HUES48 (cell line): Measurements from ENCODE around the gene CASK.

Source experiments
- H3K27ac ChIP-seq: one replicate; pipeline ENCODE4 v1.7.0; 2013; ENCODE audit warnings: low read depth, low read length, inconsistent platforms
- H3K27me3 ChIP-seq: 2 replicates; pipeline ENCODE4 v1.6.1; 2013; ENCODE audit warnings: mild to moderate bottlenecking, low read length; ENCODE audit not compliant: control insufficient read depth, insufficient read depth
- H3K36me3 ChIP-seq: 2 replicates; pipeline ENCODE4 v1.6.1; 2013; ENCODE audit warnings: low read length; ENCODE audit not compliant: control insufficient read depth, insufficient read depth
- H3K4me1 ChIP-seq: 2 replicates; pipeline ENCODE4 v1.6.1; 2013; ENCODE audit warnings: mild to moderate bottlenecking, low read length; ENCODE audit not compliant: control insufficient read depth, insufficient read depth
- H3K4me3 ChIP-seq: 2 replicates; pipeline ENCODE4 v1.5.1; 2013; ENCODE audit warnings: mild to moderate bottlenecking, low read depth, low read length
- H3K9ac ChIP-seq: 2 replicates; pipeline ENCODE4 v1.6.1; 2013; ENCODE audit warnings: mild to moderate bottlenecking, low read depth, low read length, moderate library complexity
- H3K9me3 ChIP-seq: 2 replicates; pipeline ENCODE4 v1.6.1; 2013; ENCODE audit warnings: low read length; ENCODE audit not compliant: control insufficient read depth, insufficient read depth

Gene CASK

DNA sequence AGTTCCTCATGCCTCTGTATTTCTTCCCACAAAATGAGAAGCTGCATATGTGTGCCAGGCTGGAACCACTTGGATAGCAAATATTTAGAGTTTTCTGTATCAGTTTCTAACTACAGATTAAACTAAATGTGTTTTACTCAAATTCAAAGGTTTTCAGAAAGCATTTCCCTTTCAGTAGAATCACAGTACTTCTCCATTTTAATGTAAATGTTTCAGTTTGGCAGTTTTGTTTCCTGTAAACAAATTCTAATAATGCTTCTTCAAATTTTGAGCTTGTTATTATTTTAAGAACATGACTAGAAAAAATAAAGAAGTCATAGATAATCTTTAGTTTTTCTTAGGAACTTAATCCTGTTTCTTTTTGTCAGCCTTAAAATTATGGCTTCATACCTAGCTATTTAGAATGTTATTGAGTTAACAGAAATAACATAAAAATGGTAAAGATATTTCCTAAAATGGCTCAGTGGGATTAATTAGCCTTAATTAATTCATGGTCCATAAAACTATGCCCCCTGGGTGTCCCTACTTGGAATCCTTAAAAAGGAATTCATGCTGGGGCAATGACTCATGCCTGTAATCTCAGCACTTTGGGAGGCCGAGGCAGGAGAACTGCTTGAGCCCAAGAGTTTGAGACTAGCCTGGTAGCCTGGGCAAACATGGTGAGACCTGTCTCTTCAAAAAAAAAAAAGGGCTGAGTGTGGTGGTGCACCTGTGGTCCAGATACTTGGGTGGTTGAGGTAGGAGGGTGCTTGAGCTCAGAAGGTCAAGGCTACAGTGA lies 318.4 kb downstream of the CASK start:
- Histone ChIP-seq H3K4me3 (peak overlapping the region; percentile 27; the same call in 1 of the 2 replicates), H3K27me3 (no peaks in the 10 kb centered on the region), H3K27ac (peak overlapping the region; percentile 78), H3K36me3 (peaks cover 4% of the 10 kb centered on the region; the same call in 1 of the 2 replicates), H3K4me1 (peaks cover 47% of the 10 kb centered on the region), H3K9ac (peak overlapping the region; percentile 19; the same call in 1 of the 2 replicates), H3K9me3 (no peaks in the 10 kb centered on the region)

DNA sequence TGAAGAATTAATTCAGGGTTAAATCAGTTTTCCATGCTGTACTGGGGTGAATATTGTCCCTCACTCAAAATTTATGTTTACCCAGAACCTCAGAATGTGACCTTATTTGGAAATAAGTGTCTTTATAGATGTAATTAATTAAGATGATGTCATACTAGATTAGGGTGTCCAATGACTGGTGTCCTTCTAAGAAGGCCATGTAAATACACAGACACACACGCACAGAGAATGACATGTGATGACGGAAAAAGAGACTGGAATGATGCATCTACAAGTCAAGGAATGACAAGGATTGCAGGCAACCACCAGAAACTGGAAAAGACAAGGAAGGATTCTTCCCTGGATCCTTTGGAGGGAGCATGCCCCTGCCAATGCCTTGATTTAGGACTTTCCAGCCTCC lies 319.2 kb downstream of the CASK start:
- peaks cover 47% of the 10 kb centered on the region for H3K4me1 ChIP-seq
- H3K9ac ChIP-seq, result 0 out of 2 replicates have a peak overlapping the region, but pooled peaks have one; percentile 19
- H3K27ac ChIP-seq, result peak overlapping the region; percentile 78
- H3K36me3 ChIP-seq, result no peaks in the 10 kb centered on the region
- no peak overlapping the region for H3K4me3 ChIP-seq
- H3K9me3 ChIP-seq, result no peaks in the 10 kb centered on the region
- H3K27me3 ChIP-seq, result no peaks in the 10 kb centered on the region

DNA sequence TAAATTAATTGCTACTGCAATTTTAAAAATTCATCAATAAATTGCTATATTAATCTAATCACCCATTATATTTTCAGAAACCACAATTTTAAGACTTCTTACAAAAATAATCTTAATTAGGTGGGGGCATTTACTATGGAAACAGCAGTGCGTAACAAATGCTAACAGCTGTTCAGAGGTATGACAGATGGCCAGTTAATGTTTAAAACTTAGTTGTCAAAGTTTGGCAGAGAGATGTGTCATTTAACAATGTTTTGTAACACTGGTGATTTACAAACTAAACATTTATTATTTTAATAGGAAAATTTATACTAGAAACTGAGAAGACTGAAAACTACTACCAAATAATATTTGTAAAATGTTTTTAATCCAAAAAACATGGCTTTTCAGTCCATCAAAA lies 319.8 kb downstream of the CASK start:
- Histone ChIP-seq H3K9me3 (no peaks in the 10 kb centered on the region), H3K4me3 (no peak overlapping the region), H3K27ac (peak overlapping the region; percentile 59), H3K9ac (no peak overlapping the region), H3K27me3 (no peaks in the 10 kb centered on the region), H3K36me3 (no peaks in the 10 kb centered on the region), H3K4me1 (peaks cover 47% of the 10 kb centered on the region)

DNA sequence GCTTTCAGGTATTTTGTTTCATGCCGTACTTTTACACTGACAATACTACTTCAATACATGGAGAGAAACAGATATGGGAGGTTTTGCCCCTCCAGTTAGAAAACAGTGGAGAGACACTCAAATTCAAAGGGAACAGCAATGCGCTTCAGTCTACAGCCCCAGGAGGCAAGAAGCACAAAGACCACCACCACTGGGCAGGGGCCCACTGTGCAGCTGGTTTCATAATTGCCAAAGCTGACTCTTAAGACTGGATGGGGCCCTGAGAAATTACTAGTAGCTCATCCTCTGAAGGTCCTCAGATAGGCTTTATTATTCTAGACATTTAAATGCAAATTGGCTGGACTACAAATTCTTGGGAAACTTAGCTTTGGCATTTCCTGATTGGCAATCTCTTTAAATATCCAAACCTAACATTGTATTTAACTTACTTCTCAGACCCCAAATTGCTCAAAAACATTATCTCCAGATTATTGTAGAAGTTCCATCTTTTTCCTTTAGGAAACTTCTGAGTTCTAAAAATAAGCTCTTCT lies 320.5 kb downstream of the CASK start:
- peak overlapping the region; percentile 59 for H3K27ac ChIP-seq
- H3K27me3 ChIP-seq, result no peaks in the 10 kb centered on the region
- peak overlapping the region; percentile 28 for H3K4me3 ChIP-seq
- H3K36me3 ChIP-seq, result no peaks in the 10 kb centered on the region
- peaks cover 47% of the 10 kb centered on the region for H3K4me1 ChIP-seq
- H3K9ac ChIP-seq, result no peak overlapping the region
- H3K9me3 ChIP-seq, result no peaks in the 10 kb centered on the region

DNA sequence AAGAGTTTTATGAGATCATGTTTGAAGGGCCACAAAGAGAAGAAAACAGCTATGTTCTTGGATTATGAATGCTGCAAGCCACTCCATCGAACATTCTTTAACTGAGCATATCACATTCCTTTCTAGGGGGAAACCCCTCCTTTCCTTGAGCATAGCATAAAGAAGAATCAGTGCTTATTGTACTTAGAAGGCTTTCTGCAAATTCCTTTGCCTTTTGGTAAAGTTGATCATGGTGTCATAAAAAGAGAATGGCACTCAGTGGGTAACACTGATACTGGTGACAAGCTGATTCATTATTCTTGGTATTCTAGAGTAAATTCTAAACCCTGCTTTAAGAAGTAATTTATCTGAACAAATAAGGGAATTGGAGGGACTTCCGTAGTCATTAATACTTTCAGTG lies 323.1 kb downstream of the CASK start:
- Histone ChIP-seq H3K27me3 (no peaks in the 10 kb centered on the region), H3K9ac (no peak overlapping the region), H3K9me3 (no peaks in the 10 kb centered on the region), H3K4me1 (peaks cover 36% of the 10 kb centered on the region), H3K36me3 (no peaks in the 10 kb centered on the region), H3K4me3 (no peak overlapping the region), H3K27ac (no peak overlapping the region)

DNA sequence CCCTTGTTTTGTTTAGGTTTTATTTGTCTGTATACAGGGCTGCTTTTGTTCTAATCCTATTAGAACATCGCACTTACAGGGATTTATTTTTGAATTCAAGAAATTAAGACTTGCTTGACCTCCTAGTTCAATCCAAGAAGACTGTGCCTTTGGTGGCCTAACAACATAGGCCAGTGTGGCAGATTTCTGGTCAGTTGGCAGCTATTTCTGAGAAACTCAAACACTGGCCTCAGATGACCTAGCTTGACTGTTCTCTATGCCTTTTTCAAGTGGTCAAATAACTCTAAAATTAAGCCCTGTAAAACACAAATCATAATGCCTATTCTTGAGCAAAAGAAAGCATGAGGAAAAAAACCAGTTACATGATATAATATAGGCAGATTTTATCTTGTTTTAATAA lies 323.8 kb downstream of the CASK start:
- Histone ChIP-seq H3K27ac (no peak overlapping the region), H3K4me3 (no peak overlapping the region), H3K4me1 (peaks cover 28% of the 10 kb centered on the region), H3K36me3 (no peaks in the 10 kb centered on the region), H3K9me3 (no peaks in the 10 kb centered on the region), H3K27me3 (no peaks in the 10 kb centered on the region), H3K9ac (no peak overlapping the region)

DNA sequence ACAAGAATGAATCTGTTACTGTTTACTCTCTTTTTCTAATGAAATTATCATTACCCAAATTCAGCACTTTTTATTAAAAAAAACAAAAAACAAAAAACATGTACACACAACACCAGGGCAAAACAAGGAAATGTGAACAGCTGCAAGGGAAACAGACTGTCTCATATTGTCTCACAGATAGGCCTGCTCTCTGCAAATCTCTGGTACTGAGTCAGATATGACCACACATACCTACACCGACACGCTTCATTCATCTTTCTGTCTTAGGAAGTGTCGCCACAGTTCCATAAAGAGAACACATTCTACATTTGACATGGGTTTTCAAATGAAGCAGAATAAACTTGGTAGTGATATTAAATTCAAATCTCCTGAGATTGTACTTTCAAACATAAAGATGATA lies 326.8 kb downstream of the CASK start:
- Histone ChIP-seq H3K4me1 (peaks cover 5% of the 10 kb centered on the region; the same call in 1 of the 2 replicates), H3K9me3 (no peaks in the 10 kb centered on the region), H3K9ac (no peak overlapping the region), H3K36me3 (no peaks in the 10 kb centered on the region), H3K4me3 (no peak overlapping the region), H3K27me3 (no peaks in the 10 kb centered on the region), H3K27ac (no peak overlapping the region)

DNA sequence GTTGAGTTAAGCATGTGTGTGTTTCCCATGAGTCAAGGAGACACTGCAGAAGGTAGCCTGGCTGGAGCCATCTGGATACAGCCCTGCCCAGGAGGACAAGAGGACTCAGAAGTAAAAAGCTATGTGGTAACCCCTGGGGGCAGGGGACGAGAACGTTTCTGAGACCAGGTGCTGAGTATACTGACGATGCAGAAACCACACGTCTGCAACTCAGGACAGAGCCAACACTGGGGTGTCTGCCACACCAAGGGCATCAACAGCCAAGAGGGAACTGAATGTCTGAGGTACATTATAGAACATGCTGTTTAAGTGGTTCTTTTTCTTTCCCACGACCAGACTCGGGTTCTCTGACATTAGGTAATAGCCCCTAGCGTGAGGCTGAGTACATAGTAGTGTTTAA lies 328.7 kb downstream of the CASK start:
- Histone ChIP-seq H3K4me3 (no peak overlapping the region), H3K27ac (no peak overlapping the region), H3K4me1 (no peaks in the 10 kb centered on the region; the same call in 1 of the 2 replicates), H3K27me3 (no peaks in the 10 kb centered on the region), H3K9ac (no peak overlapping the region), H3K9me3 (no peaks in the 10 kb centered on the region), H3K36me3 (no peaks in the 10 kb centered on the region)

DNA sequence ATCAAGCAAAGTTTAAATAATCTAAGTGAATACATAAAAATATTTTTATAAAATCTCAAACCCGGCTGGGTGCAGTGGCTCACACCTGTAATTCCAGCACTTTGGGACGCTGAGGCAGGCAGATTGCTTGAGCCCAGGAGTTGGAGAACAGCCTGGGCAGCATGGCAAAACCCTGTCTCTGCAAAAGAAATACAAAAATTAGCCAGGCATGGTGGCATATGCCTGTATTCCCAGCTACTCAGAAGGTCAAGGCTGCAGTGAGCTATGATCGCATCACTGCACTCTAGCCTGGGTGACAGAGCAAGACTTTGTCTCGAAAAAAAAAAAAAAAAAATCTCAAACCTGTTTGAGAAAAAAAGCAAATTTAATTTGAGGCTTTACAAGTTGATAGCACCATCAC lies 331.4 kb downstream of the CASK start:
- H3K27me3 ChIP-seq, result no peaks in the 10 kb centered on the region
- H3K4me3 ChIP-seq, result no peak overlapping the region
- H3K4me1 ChIP-seq, result peaks cover 11% of the 10 kb centered on the region
- H3K9me3 ChIP-seq, result no peaks in the 10 kb centered on the region
- no peak overlapping the region for H3K27ac ChIP-seq
- H3K9ac ChIP-seq, result no peak overlapping the region
- H3K36me3 ChIP-seq, result no peaks in the 10 kb centered on the region

DNA sequence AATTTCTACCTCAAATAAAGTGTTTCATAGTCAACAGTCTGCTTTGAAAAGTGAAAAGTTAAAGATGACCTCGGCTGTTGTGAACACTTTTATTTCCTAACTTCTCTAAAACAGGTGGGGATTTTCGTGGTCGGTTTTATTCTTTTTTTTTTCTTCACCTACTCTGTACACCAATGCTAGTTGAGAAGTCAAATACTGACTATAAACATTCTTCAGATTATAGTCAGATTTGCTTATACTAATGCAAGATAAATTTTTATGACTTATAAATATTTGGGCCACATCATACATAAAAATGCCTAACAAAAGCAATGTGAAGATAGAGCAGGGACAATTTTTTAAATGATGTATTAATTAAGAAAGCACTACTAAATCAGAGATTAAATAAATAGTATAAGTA lies 332.7 kb downstream of the CASK start:
- no peak overlapping the region for H3K4me3 ChIP-seq
- peaks cover 11% of the 10 kb centered on the region for H3K4me1 ChIP-seq
- no peak overlapping the region for H3K9ac ChIP-seq
- no peak overlapping the region for H3K27ac ChIP-seq
- H3K27me3 ChIP-seq, result no peaks in the 10 kb centered on the region
- H3K36me3 ChIP-seq, result 0 out of 2 replicates have a peak, but pooled peaks cover 6% of the 10 kb centered on the region
- H3K9me3 ChIP-seq, result no peaks in the 10 kb centered on the region

DNA sequence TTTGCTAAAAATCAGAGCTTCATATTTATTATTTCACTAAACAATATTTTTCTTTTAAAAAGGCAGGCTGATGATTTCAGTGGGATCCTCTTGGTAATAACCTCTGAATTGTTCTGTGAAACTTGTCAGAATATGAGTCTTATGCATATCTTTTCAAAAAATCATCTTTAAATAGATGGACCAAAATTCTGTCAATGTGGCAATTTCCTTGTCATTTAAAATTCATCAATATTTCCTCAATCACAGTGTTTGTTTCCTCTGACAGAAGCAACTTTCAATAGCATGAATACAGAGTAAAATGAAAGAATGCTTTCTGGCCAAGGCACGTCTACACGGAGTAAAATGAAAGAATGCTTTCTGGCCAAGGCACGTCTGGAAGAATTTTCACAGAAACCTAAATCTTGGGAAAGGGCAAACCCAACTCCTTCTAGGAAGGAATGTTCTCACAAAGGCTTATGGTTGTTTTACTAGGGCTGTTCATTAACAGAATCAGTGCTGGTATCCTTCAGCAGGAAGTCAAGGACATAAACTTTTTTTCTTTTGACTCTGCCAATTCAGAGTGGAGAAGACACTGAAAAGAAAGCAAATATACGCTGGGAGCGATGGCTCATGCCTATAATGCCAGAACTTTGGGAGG lies 333.6 kb downstream of the CASK start:
- Histone ChIP-seq H3K4me3 (no peak overlapping the region), H3K9ac (no peak overlapping the region), H3K27ac (no peak overlapping the region), H3K9me3 (no peaks in the 10 kb centered on the region), H3K27me3 (no peaks in the 10 kb centered on the region), H3K4me1 (peaks cover 11% of the 10 kb centered on the region), H3K36me3 (0 out of 2 replicates have a peak, but pooled peaks cover 6% of the 10 kb centered on the region)
